Ovary (tissue), 3 donors: Measurements from ENCODE around the gene EXOSC7.

Experiments used
- CTCF ChIP-seq, 3 donors: fragments of 450-650 bp in 2 of 3; fragments of 200-600 bp in 1 of 3; IDR thresholded peaks; one replicate each; pipeline versions ENCODE4 v1.5.1 to v1.8.0; 2016 to 2022; ENCODE audit warnings: antibody characterized with exemption in 3 of 3, mild to moderate bottlenecking in 1 of 3
- EP300 ChIP-seq: sonication (generic); formaldehyde crosslinking; IDR thresholded peaks from one replicate; pipeline ENCODE4 v1.6.1; 2017; ENCODE audit warnings: antibody characterized with exemption
- POLR2A ChIP-seq: fragments of 450-650 bp; IDR thresholded peaks from one replicate; pipeline ENCODE4 v1.6.1; 2017; ENCODE audit warnings: antibody characterized with exemption, mild to moderate bottlenecking, moderate library complexity
- donor health status: DM: no; HTN: no; CAD: no.

- TF ChIP-seq CTCF (IDR thresholded peaks at IDR 0.05) (no peak), POLR2A (no peak), EP300 (no peak)
Observed at GRCh38 chr3:44955917-44956316, 20.1 kb upstream of the EXOSC7 start.
